ENCODE results near the gene SLC39A11.

Gene SLC39A11

DNA sequence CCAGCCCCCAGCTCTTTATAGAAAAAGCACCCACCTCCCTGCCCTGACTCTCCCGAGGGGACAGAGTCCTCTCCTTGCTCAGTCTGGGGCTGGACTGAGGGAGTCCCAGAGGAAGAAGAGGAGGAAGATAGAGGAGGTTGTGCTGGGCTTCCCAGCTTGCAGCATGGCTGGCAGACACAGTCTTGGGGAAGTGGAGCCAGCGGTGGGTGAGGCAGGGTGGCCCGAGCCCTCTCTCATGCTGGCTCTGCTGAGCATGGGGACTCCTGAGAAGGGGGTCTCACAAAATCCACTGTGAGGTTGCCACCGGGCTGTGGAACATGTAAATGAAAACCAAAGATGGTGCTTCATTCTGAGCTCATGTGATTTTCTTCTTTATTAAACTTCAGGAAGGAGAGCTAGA is 398.5 kb downstream of the SLC39A11 start:
- ChIA-PET CTCF (no interaction called here), POLR2A (no interaction called here)
- no peak for TF ChIP-seq HDGF (IDR thresholded peaks at IDR 0.05; ENCODE audit: borderline replicate concordance)
- TF ChIP-seq L3MBTL2 (conservative IDR thresholded peaks at IDR 0.05) = no peak
- no peak for TF ChIP-seq TARDBP (IDR thresholded peaks at IDR 0.05)
- no peak for TF ChIP-seq LEF1 (IDR thresholded peaks at IDR 0.05; ENCODE audit: borderline replicate concordance)
- TF ChIP-seq BHLHE40 (IDR thresholded peaks at IDR 0.05; ENCODE audit: borderline replicate concordance) = no peak
- TF ChIP-seq SP1 (IDR thresholded peaks at IDR 0.05) = no peak
- no peak for TF ChIP-seq NFRKB (IDR thresholded peaks at IDR 0.05)
- TF ChIP-seq FOXK2 (IDR thresholded peaks at IDR 0.05) = no peak
- no peak for TF ChIP-seq ARNT (IDR thresholded peaks at IDR 0.05)
- no peak for TF ChIP-seq ZNF384 (IDR thresholded peaks at IDR 0.05)
- no peak for TF ChIP-seq FOXM1 (IDR thresholded peaks at IDR 0.05; ENCODE audit: borderline replicate concordance)
- TF ChIP-seq ELF4 (IDR thresholded peaks at IDR 0.05) = no peak
- TF ChIP-seq CTBP1 (IDR thresholded peaks at IDR 0.05; ENCODE audit: borderline replicate concordance) = no peak
- no peak for TF ChIP-seq FOXA1 (IDR thresholded peaks at IDR 0.05)
- no peak for TF ChIP-seq SUZ12 (IDR thresholded peaks at IDR 0.05)
- DNase-seq (ENCODE audit: extremely low spot score) = no peak

DNA sequence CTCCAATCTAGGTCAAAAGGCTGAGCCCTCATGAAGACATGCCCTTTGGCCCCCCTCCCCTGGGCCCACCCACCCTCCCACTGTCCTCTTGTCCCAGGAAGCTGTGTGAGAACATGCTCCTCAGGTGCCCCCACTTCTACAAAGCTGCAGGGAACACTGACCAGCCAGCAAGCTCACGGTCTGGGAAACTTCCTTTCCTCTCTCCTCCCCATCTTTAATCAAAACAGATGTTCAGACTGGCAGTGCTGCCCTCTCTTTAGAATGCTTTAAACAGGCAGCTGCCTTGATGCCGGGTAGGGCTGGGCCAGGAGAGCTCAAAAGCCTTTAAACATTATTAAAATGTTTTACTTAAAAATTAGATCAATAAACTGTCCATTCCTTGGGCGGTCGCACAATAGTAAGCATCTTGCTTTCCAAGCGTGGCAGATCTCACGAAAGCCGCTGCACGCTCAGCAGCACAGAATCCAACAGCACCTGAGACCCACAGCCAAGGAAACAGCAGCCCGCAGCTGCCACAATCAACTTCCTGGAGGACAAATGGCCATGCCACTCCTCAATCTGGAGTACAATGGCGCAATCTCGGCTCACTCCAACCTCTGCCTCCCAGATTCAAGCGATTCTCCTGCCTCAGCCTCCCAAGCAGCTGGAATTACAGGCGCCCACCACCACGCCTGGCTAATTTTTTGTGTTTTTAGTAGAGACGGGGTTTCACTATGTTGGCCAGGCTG is 399.2 kb downstream of the SLC39A11 start:
- CTCF ChIA-PET = no interaction called here
- POLR2A ChIA-PET = no interaction called here
- TF ChIP-seq FOXM1 (IDR thresholded peaks at IDR 0.05; ENCODE audit: borderline replicate concordance) = no peak
- no peak for TF ChIP-seq LEF1 (IDR thresholded peaks at IDR 0.05; ENCODE audit: borderline replicate concordance)
- no peak for TF ChIP-seq CTBP1 (IDR thresholded peaks at IDR 0.05; ENCODE audit: borderline replicate concordance)
- no peak for TF ChIP-seq L3MBTL2 (conservative IDR thresholded peaks at IDR 0.05)

DNA sequence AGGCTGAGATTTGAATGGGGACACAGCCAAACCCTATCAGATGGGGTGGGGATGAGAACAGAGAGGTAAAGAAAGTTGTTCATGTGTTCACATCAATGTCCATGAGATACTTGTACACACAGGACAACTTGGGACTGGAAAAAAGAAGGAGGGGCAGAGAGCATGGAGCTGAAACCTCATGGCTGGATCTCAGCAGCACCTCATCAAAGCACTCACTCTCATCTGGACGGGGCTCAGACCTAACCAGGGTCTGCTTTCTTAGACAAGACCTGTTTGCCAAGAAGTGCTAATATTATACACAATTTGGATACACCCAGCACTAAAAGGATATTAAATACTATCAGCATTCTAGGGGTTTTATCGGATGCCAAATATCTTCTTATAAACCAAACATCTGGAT is 399.8 kb downstream of the SLC39A11 start:
- no peak for TF ChIP-seq BHLHE40 (IDR thresholded peaks at IDR 0.05; ENCODE audit: borderline replicate concordance)
- TF ChIP-seq, protein P1, sequence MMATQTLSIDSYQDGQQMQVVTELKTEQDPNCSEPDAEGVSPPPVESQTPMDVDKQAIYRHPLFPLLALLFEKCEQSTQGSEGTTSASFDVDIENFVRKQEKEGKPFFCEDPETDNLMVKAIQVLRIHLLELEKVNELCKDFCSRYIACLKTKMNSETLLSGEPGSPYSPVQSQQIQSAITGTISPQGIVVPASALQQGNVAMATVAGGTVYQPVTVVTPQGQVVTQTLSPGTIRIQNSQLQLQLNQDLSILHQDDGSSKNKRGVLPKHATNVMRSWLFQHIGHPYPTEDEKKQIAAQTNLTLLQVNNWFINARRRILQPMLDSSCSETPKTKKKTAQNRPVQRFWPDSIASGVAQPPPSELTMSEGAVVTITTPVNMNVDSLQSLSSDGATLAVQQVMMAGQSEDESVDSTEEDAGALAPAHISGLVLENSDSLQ (IDR thresholded peaks at IDR 0.05) = no peak
- TF ChIP-seq ZNF384 (IDR thresholded peaks at IDR 0.05) = no peak
- TF ChIP-seq LEF1 (IDR thresholded peaks at IDR 0.05; ENCODE audit: borderline replicate concordance) = no peak
- no peak for TF ChIP-seq ARNT (IDR thresholded peaks at IDR 0.05)
- TF ChIP-seq CTBP1 (IDR thresholded peaks at IDR 0.05; ENCODE audit: borderline replicate concordance) = no peak
- no peak for TF ChIP-seq NFRKB (IDR thresholded peaks at IDR 0.05)
- no peak for TF ChIP-seq SP1 (IDR thresholded peaks at IDR 0.05)
- TF ChIP-seq FOXM1 (IDR thresholded peaks at IDR 0.05; ENCODE audit: borderline replicate concordance) = no peak
- TF ChIP-seq ELF4 (IDR thresholded peaks at IDR 0.05) = no peak
- TF ChIP-seq L3MBTL2 (conservative IDR thresholded peaks at IDR 0.05) = no peak
- no peak for TF ChIP-seq FOXK2 (IDR thresholded peaks at IDR 0.05)
- no peak for TF ChIP-seq SUZ12 (IDR thresholded peaks at IDR 0.05)
- no peak for TF ChIP-seq HDGF (IDR thresholded peaks at IDR 0.05; ENCODE audit: borderline replicate concordance)
- no peak for TF ChIP-seq TARDBP (IDR thresholded peaks at IDR 0.05)
- no peak for TF ChIP-seq FOXA1 (IDR thresholded peaks at IDR 0.05)
- no peak for DNase-seq (ENCODE audit: extremely low spot score)
- ChIA-PET POLR2A (no interaction called here), CTCF (no interaction called here)

More for the DNA sequence above, 399.2 kb downstream of the SLC39A11 start:
- no peak for DNase-seq (ENCODE audit: extremely low spot score)

DNA sequence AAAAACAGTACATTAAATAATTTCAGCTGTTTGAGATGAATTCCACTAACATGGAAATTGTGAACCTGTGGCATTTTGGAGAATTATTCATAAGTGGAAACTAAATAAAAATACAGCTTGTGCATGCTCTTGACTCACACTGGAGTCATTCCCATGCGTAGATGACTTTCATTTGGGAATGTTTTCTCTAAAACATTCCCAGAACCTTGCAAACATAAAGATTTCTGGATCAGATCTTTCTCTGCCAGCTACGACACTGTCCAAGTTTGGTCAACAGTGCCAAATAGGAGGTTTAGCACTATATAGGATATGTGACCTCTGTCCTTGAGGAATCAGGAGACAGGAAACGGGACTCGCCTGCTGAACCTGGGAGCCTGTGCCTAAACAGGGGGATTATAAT is 400.9 kb downstream of the SLC39A11 start:
- CTCF ChIA-PET = interaction anchor here (0.6 kb wide), 2 partner anchors 13 to 27 kb away, joined by 3 to 4 read pairs; no protein-coding TSS in a partner anchor
- POLR2A ChIA-PET = no interaction called here
- DNase-seq (ENCODE audit: extremely low spot score) = no peak
- TF ChIP-seq SP1 (IDR thresholded peaks at IDR 0.05) (no peak), SUZ12 (IDR thresholded peaks at IDR 0.05) (no peak), FOXK2 (IDR thresholded peaks at IDR 0.05) (no peak), CTBP1 (IDR thresholded peaks at IDR 0.05; ENCODE audit: borderline replicate concordance) (no peak), TARDBP (IDR thresholded peaks at IDR 0.05) (no peak), BHLHE40 (IDR thresholded peaks at IDR 0.05; ENCODE audit: borderline replicate concordance) (no peak), ELF4 (IDR thresholded peaks at IDR 0.05) (no peak), HDGF (IDR thresholded peaks at IDR 0.05; ENCODE audit: borderline replicate concordance) (no peak), ARNT (IDR thresholded peaks at IDR 0.05) (no peak)
- TF ChIP-seq, protein P1 (IDR thresholded peaks at IDR 0.05) = no peak

DNA sequence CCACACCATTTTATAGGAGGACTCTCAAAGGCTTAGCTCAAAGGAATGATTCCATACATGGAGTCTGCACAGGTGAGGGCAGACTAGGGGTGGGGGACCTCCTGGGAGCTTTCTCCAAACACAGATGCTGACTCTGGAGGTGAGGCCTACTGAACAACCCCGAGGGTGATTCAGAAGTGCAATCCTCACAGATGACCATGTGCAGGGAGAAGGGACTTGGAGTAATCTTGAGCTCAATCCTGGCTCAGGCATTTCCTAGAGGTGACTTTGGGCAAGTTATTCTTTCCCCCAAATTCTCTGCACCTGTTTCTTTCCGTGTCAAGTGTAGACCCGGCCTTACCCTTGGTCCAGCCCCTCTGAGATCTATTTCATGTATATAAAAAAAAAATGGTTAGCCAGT is 401.5 kb downstream of the SLC39A11 start:
- ChIA-PET POLR2A (no interaction called here), CTCF (interaction anchor here (0.6 to 0.8 kb wide), 3 partner anchors 13 to 149 kb away, joined by 3 to 5 read pairs (median 4); no protein-coding TSS in a partner anchor)
- TF ChIP-seq CTBP1 (IDR thresholded peaks at IDR 0.05; ENCODE audit: borderline replicate concordance) (no peak), HDGF (IDR thresholded peaks at IDR 0.05; ENCODE audit: borderline replicate concordance) (no peak), FOXM1 (IDR thresholded peaks at IDR 0.05; ENCODE audit: borderline replicate concordance) (no peak), LEF1 (IDR thresholded peaks at IDR 0.05; ENCODE audit: borderline replicate concordance) (no peak), ARNT (IDR thresholded peaks at IDR 0.05) (no peak), FOXK2 (IDR thresholded peaks at IDR 0.05) (no peak), SUZ12 (IDR thresholded peaks at IDR 0.05) (no peak), SP1 (IDR thresholded peaks at IDR 0.05) (no peak), BHLHE40 (IDR thresholded peaks at IDR 0.05; ENCODE audit: borderline replicate concordance) (no peak), L3MBTL2 (conservative IDR thresholded peaks at IDR 0.05) (no peak), NFRKB (IDR thresholded peaks at IDR 0.05) (no peak), ZNF384 (IDR thresholded peaks at IDR 0.05) (no peak)
- TF ChIP-seq, protein P1 (IDR thresholded peaks at IDR 0.05) = no peak
- DNase-seq (ENCODE audit: extremely low spot score) = no peak

DNA sequence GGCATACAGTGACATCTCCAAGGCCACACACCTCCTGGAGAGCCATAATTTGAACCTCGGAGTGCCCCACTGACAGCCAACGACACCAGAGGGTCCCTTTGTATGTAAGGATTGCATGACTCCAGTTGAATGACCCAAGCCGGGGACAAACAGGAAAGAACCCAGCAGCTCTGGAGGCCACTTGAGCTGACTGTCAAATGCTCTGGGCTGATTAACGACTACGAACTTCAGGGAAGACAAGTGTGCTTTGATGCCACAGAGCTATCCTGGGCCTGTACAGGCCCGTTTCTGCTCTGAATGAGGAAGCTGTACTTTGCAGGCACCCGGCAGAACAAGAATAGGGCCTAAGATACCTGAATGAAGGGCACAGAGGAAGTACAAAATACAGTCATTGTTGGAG is 404.6 kb downstream of the SLC39A11 start:
- TF ChIP-seq SP1 (IDR thresholded peaks at IDR 0.05) (no peak), ARNT (IDR thresholded peaks at IDR 0.05) (no peak), L3MBTL2 (conservative IDR thresholded peaks at IDR 0.05) (no peak), BHLHE40 (IDR thresholded peaks at IDR 0.05; ENCODE audit: borderline replicate concordance) (no peak), HDGF (IDR thresholded peaks at IDR 0.05; ENCODE audit: borderline replicate concordance) (no peak), FOXK2 (IDR thresholded peaks at IDR 0.05) (no peak), SUZ12 (IDR thresholded peaks at IDR 0.05) (no peak), ELF4 (IDR thresholded peaks at IDR 0.05) (no peak), TARDBP (IDR thresholded peaks at IDR 0.05) (no peak), CTBP1 (IDR thresholded peaks at IDR 0.05; ENCODE audit: borderline replicate concordance) (no peak), NFRKB (IDR thresholded peaks at IDR 0.05) (no peak), LEF1 (IDR thresholded peaks at IDR 0.05; ENCODE audit: borderline replicate concordance) (no peak), FOXM1 (IDR thresholded peaks at IDR 0.05; ENCODE audit: borderline replicate concordance) (no peak), ZNF384 (IDR thresholded peaks at IDR 0.05) (no peak), FOXA1 (IDR thresholded peaks at IDR 0.05) (no peak)
- TF ChIP-seq, protein P1 (IDR thresholded peaks at IDR 0.05) = no peak
- POLR2A ChIA-PET = no interaction called here
- CTCF ChIA-PET = interaction anchor here (1.1 kb wide), 1 partner anchor 38 kb away, joined by 3 read pairs; no protein-coding TSS in a partner anchor
- DNase-seq (ENCODE audit: extremely low spot score) = no peak
